NCI-H2196 (cell line): ENCODE data around the gene HNRNPF.
"Not testable (repeated sequence)": the region's sequence is repeated elsewhere in the genome, so short reads cannot be mapped to it uniquely, and the experiment has no call there.

Experiments used
- DNase-seq: peaks from one replicate; lab custom pipeline; 2025; ENCODE audit not compliant: unreplicated experiment; lab: John Stamatoyannopoulos, UW

HNRNPF gene

GRCh38 chr10:43398939-43399319 lies 10.1 kb downstream of the HNRNPF start:
- no peak for DNase-seq

GRCh38 chr10:43396928-43397624 lies 11.9 kb downstream of the HNRNPF start:
- DNase-seq = peak; percentile 76

DNA sequence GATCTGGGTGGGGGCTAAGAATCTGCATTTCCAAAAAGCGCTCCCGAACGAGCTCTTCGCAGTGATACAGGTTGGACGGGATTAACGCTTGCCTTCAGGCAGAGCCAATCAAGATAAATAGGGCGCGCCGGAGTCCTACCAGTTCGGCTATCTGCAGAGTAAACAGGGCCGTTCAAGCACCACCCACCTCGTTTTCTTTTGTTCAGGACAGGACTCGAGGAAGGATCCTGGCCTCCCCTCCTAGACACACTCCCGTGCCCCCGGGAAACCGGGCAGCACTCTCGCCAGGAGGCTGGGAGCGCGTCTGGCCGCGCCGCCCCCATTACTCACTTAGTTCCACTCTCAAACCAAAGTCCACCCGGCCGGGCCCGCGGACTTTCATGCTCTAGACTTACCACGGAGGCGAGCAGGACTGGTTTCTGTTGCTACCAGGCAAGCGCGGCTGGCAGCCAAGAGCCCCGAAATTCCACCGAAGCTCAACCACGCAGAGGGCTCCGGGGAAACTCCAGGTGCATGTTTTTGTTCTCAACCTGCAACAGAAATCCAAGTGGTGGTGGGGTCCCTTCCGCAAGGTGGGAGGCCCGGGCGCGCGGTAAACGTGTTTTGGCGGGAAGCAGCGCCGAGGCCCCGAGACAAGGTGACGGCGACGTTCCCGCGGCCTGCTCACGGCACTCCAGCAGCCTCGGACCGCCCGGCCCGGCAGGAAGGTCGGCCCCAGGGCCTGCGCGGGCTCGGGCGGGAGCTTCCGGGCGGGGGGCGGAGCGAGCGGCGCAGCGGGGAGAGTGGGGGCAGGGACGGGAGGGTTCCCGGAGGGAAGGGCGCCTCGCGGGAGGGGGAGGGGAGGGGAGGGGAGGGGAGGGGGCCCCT lies 12.7 kb downstream of the HNRNPF start:
- DNase-seq = peak; percentile 58

GRCh38 chr10:43395571-43396060 lies 13.4 kb downstream of the HNRNPF start:
- DNase-seq = no peak

DNA sequence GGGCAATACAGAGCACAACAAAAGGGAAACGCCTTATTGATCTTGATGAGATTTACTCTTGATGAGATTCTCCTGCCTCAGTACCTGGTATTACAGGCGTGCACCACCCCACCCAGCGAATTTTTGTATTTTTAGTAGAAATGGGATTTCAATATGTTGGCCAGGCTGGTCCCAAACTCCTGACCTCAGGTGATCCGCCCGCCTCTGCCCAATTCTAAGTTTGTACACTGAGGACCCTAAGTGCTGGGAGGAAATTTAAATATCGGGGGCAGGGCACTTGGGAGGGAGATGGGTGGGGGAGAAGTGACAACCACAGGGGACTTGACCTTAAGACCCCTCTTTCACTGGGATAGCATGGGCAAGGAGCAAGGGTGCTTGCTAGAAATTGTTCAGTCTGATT lies 14.1 kb downstream of the HNRNPF start:
- DNase-seq = no peak

DNA sequence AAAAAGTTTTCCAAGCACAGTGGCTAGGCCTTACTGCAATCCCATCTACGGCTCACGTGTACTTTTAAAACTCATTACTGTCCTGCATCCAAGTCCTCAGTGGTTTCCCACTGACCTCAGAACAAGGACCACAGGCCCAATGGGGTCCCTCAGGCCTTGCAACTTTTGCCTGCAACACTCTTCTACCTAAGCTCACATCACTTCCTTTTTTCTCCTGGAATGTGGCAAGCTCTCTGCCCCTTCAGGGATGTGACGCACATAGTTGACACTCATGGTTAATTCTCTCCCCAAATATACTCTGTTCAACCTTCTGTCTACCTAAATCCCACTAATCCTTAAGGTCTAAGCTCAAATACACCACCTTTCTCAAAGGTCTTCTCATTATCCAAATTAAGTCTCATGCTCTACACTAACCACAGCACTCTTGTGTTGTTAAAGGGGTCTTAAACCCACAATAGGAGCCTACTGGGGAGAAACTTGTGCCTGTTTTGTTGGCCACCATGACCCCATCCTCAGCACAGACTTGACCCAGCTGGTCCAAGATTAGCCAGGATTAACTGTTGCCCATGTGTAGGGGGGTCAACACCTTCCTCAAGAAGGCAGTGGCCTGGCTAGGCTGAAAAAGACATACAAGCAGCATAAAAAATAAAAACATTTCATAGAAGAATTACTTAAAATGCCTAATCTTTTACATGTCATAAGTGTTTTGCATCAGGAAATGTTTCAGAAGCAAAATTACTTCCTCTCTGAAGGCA lies 15.2 kb downstream of the HNRNPF start:
- DNase-seq = no peak

DNA sequence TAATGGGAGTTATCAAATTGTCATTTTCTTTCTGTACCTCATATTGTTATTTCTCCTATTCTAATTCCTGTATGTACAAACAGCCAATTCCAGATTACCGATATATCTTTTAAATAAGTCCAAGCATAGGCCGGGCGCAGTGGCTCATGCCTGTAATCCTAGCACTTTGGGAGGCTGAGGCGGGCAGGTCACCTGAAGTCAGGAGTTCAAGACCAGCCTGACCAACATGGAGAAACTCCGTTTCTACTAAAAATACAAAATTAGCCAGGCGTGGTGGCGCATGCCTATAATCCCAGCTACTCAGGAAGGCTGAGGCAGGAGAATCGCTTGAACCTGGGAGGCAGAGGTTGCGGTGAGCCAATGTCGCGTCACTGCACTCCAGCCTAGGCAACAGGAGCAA lies 15.8 kb downstream of the HNRNPF start:
- DNase-seq = not testable (repeated sequence)

- no peak for DNase-seq
These were observed 16.2 kb downstream of the HNRNPF start for GRCh38 chr10:43392748-43393147.

DNA sequence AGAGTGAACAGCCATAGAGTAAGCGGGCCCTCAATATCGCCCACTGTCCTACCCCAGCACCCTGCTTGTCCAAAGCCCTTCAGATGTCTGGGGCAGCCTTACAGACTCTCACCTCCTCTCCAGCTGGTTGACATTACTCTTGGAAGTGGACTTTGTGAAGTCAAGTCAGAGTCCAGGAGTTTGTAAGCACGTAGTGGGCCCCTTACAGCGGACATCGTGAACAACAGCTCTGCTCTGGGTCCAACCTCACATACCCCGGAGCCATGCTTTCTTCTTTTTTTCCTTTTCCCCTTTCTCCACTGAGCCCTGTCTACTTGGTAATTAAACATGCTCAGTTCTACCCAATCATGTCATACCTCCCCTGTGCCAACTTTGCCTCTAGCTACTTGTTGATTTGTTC lies 17.5 kb downstream of the HNRNPF start:
- no peak for DNase-seq

DNA sequence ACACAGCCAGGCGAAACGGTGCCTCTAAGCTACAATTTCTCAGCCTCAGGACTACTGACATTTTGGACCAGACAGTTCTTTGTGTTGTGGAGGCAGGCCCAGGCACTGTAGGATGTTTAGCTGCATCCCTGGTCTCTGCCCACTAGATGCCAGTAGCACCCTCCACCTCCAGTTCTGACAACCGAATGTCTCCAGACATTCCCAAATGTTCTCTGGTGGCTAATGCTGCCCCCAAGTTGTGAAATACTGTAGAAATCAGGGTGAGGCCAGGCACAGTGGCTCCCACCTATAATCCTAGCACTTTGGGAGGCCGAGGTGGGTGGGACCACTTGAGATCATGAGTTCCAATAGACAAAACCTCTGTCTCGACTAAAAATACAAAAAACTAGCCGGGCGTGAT lies 18.2 kb downstream of the HNRNPF start:
- no peak for DNase-seq

- DNase-seq = no peak
These were observed 18.7 kb downstream of the HNRNPF start for GRCh38 chr10:43390333-43390732.

DNA sequence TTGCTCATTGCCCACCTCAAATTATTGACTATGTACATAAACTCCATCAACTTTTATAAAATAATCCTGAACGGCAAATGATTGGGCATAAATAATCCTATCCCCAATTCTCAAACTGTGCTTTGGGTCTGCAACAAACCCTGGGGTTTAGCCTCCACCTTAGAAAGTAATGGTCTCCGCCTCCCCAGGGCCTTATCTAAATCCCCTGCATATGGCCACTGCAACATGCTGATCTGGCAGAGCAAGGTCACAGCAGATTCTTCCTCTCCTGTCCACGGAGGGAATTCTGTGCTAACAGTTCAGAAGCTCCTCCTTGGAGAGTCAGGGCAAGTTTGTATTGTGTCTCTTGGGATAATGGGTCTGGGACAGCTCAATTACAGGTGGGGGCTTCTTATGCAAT lies 19.1 kb downstream of the HNRNPF start:
- DNase-seq = no peak

DNA sequence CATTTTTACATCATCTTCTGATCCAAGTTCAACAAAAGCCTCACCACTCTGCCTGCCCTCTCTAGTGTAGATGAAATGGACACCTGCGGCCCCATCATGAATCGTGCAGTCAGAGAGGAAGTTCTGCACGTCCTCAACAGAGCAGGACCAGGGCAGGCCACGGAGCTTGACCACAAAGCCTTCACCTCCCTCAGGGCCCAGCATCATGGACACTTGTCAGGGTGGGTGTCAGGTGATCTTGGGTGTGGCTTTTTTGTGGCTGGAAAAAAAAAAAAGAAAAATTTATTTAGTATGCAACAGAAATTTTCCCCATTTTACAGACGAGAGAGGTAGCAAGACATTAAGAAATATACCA lies 21.3 kb downstream of the HNRNPF start:
- DNase-seq = no peak

DNA sequence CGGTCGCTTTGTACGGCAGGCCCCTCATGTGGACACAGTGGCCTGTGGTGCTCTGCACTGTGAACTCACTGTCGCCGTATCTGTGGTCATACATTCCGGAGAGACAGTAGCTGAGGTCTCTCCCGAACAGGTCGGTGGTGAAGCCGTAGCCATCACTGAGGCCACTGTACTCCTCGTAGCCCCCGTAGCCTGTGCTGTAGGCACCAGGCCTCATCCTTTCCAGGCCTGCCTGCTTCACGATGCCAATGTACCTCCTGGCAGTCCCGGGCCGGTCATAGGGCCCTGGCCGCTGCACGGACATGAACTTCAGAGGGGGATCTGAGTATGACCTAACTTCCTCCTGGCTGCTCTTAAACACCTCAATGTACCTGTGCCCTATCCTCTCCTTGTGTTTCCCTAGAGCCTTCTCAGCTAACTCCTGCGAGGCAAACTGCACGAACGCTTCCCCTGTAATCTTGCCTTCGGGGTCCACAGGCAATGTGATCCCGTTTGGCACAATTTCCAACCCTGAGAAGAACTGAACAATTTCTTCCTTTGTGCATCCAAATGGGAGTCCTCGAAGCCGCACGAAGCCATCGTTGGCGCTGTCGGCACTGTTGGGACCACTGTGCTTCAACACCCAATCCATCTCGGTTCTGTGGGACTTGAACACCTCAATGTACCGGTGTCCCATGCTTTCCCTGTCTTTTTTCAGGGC lies 21.9 kb downstream of the HNRNPF start:
- no peak for DNase-seq

DNA sequence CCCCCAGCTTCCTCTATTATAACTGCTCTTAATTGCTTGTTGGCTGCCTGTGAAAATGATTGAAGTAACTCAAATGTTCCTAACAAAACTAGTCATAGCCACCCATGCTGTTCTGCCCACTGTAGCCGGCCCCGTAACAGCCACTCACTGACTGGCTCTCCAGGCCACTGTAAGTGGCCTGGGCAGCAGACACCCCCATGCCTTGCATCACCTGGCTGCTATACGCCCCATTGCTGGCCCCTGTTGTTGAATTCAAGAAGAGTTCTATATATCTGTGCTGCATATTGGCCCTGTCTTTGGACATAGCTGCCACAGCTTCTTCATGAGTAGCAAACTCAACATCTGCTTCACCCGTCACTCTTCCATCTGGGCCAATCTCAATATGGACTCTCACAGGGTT lies 22.4 kb downstream of the HNRNPF start:
- no peak for DNase-seq

DNA sequence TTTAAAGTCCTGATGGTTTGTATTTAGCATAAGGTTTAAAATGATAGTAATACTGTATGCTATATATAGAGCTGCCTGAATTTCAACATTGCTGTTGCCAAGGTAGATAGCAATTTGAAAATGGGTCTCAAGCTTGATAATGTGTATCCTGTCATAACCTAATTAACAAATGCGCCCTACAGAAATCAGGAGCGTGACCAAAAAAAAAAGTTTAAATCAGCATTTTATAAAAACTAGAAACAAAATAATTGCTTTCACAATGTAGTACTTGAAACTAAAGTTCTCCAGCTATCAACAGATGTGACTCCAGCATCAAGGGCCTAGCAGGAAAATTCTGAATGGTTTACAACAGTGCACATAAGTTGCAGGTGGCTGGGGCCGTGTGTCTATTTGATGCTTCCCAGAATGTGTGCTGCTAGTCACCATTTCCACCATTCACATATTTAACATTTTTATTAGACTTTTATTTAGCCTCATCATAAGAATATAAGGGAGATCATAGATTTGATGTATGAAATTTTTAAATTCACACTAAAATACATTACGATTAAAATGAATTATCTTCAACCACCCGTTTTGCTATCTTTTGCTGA lies 23.5 kb downstream of the HNRNPF start:
- no peak for DNase-seq

DNA sequence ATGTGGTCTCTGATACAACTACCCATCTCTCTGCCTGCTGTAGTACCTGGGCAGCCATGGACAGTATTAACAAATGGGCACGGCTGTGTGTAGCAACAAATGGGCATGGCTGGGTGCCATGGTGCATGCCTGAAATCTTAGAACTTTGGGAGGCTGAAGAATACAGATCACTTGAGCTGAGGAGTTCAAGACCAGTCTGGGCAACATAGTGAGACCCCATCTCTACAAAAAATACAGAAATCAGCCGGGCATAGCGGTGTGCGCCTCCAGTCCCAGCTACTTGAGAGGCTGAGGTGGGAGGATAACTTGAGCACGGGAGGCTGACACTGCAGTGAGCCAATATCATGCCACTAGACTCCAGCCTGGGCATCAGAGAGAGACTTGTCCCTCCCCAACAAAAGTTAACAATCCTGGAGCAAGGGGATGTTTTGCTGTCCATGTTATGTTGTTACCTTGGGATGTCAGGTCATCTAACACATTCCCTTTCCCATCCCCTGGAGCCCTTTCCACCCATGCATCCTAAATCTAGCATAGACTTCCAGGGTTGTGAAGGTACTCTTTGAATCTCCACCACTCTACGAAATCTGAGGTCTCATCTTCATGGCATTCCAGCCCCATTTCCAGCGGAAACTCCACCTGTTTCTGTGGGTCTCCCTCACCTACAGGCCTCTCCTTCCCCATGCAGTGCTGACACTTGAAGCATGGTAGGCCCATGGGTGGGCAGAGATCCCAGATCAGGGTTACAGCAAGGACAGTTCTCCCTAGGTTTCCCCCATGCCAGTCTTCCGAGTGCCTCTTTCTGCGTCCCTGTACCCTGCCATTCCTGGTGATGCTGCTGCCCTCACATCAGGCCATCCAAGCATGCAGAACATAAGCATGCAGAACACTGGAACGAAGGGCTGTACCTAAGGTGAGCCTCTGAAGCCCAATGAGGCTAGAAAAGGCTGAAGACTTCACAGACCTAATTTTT lies 24.4 kb downstream of the HNRNPF start:
- DNase-seq = no peak

DNA sequence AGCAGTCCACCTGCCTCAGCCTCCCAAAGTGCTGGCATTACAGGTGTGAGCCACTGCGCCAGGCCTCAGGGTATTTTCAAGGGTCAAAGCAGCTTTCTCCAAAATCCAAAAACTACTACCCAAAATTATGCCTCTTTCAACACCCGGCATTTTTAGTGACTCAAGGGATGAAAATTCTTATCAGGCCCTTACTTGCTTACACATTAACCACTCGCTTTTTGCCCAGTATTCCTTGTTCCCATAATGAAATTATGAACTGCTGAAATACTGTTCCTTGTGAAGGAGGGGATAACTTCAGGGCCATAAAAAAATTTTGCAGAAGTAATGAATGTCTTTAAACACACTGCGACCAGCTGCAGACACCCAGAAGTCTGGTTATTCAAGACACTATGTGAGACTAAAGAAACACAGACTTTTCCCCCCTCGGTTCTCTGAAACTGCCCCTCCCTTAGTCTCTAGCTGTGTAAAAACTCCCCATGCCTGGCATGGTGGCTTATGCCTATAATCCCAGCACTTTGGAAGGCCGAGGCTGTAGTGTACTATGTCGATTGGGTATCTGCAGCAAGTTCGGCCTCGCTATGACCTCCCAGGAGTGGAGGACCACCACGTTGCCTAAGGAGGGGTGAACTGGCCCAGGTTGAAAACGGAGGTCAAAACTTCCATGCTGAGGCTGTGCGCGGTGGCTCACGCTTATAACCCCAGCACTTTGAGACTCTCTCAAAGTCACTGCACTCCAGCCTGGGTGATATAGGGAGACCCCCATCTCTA lies 25.6 kb downstream of the HNRNPF start:
- DNase-seq = no peak
